ENCODE measurements around the gene BCAS1.

BCAS1 gene

DNA sequence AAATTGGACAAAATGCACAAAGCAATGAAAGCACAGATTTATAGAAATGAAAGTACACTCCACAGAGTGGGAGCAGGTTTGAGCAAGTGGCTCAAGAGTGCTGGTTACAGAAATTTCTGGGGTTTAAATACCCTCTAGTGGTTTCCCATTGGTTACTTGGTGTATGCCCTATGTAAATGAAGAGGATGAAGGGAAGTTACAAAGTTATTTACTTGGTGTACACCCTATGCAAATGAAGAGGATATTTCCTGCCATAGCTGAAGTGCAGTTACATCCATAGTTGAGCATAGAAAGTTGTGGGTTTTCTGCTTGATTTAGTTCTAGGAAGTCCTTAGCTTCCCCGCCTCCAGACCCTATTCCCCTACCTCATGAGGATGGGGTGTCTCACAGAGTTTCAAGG, 22.7 kb downstream of the BCAS1 start:
- TF ChIP-seq TEAD4 (IDR thresholded peaks at IDR 0.05): no peak
- TF ChIP-seq TCF12 (IDR thresholded peaks at IDR 0.05; ENCODE audit: low read depth): no peak
- no peak for TF ChIP-seq TAF1 (IDR thresholded peaks at IDR 0.05; ENCODE audit: low read depth)
- TF ChIP-seq FOXM1 (IDR thresholded peaks at IDR 0.05; ENCODE audit: borderline replicate concordance, low read depth): no peak

DNA sequence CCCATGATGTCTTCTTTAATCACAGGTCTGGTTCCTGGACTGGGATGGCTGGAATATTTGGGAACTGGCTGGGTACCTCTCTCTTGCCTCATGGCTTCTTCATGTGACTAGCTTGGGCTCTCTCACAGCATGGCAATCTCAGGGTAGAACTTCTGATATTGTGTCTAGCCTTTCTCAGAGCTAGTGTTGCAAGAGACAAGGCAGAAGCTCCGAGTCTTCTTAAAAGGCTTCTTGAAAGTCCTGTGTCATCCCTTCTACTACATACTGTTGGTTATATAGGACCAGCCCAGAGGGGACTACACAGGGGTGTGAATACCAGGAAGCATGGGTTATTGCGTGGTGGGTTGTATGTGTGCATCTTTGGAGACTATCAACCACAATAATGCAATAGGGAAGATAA, 23.3 kb downstream of the BCAS1 start:
- TF ChIP-seq RAD21 (IDR thresholded peaks at IDR 0.05; ENCODE audit: low read depth) (no peak), NFIC (IDR thresholded peaks at IDR 0.05) (no peak), TCF12 (IDR thresholded peaks at IDR 0.05; ENCODE audit: low read depth) (no peak), TAF1 (IDR thresholded peaks at IDR 0.05; ENCODE audit: low read depth) (no peak), TEAD4 (IDR thresholded peaks at IDR 0.05) (no peak), CREB1 (IDR thresholded peaks at IDR 0.05; ENCODE audit: low read depth) (no peak), ZBTB7A (IDR thresholded peaks at IDR 0.05; ENCODE audit: low read depth) (no peak), YY1 (IDR thresholded peaks at IDR 0.05; ENCODE audit: low read depth) (no peak), CEBPB (IDR thresholded peaks at IDR 0.05) (no peak), FOXM1 (IDR thresholded peaks at IDR 0.05; ENCODE audit: borderline replicate concordance, low read depth) (no peak), EGR1 (IDR thresholded peaks at IDR 0.05) (no peak), EP300 (IDR thresholded peaks at IDR 0.05; ENCODE audit: borderline replicate concordance) (no peak)
- TF ChIP-seq, protein P1, sequence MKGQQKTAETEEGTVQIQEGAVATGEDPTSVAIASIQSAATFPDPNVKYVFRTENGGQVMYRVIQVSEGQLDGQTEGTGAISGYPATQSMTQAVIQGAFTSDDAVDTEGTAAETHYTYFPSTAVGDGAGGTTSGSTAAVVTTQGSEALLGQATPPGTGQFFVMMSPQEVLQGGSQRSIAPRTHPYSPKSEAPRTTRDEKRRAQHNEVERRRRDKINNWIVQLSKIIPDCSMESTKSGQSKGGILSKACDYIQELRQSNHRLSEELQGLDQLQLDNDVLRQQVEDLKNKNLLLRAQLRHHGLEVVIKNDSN (IDR thresholded peaks at IDR 0.05): no peak
- TF ChIP-seq, protein P2, sequence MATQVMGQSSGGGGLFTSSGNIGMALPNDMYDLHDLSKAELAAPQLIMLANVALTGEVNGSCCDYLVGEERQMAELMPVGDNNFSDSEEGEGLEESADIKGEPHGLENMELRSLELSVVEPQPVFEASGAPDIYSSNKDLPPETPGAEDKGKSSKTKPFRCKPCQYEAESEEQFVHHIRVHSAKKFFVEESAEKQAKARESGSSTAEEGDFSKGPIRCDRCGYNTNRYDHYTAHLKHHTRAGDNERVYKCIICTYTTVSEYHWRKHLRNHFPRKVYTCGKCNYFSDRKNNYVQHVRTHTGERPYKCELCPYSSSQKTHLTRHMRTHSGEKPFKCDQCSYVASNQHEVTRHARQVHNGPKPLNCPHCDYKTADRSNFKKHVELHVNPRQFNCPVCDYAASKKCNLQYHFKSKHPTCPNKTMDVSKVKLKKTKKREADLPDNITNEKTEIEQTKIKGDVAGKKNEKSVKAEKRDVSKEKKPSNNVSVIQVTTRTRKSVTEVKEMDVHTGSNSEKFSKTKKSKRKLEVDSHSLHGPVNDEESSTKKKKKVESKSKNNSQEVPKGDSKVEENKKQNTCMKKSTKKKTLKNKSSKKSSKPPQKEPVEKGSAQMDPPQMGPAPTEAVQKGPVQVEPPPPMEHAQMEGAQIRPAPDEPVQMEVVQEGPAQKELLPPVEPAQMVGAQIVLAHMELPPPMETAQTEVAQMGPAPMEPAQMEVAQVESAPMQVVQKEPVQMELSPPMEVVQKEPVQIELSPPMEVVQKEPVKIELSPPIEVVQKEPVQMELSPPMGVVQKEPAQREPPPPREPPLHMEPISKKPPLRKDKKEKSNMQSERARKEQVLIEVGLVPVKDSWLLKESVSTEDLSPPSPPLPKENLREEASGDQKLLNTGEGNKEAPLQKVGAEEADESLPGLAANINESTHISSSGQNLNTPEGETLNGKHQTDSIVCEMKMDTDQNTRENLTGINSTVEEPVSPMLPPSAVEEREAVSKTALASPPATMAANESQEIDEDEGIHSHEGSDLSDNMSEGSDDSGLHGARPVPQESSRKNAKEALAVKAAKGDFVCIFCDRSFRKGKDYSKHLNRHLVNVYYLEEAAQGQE (IDR thresholded peaks at IDR 0.05; ENCODE audit: low read depth): no peak
- TF ChIP-seq, protein P3, sequence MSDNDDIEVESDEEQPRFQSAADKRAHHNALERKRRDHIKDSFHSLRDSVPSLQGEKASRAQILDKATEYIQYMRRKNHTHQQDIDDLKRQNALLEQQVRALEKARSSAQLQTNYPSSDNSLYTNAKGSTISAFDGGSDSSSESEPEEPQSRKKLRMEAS (IDR thresholded peaks at IDR 0.05): no peak

DNA sequence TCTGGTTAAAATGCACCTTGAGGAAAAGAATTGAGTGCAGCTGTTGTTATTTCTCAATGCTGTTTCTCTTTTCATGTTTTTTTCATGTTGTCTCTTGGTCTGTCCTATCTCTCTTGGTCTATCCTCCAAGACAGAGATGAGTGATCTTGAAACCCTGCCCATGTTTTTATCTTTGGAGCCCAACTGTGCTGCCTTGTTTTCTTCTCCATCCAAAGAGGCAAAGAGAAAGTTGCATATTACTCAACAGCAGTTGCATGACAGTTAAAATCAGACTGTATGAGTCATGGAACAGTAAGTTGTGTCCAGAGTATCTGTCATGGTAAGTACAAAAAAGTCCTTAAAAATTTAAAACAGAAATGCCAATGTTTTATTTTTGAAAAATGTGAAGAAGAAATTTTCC, 26.2 kb downstream of the BCAS1 start:
- TF ChIP-seq NFIC (IDR thresholded peaks at IDR 0.05) (no peak), CEBPB (IDR thresholded peaks at IDR 0.05) (no peak), TAF1 (IDR thresholded peaks at IDR 0.05; ENCODE audit: low read depth) (no peak), TEAD4 (IDR thresholded peaks at IDR 0.05) (no peak)
- TF ChIP-seq, protein P3 (IDR thresholded peaks at IDR 0.05): no peak
- TF ChIP-seq, protein P1 (IDR thresholded peaks at IDR 0.05): no peak

DNA sequence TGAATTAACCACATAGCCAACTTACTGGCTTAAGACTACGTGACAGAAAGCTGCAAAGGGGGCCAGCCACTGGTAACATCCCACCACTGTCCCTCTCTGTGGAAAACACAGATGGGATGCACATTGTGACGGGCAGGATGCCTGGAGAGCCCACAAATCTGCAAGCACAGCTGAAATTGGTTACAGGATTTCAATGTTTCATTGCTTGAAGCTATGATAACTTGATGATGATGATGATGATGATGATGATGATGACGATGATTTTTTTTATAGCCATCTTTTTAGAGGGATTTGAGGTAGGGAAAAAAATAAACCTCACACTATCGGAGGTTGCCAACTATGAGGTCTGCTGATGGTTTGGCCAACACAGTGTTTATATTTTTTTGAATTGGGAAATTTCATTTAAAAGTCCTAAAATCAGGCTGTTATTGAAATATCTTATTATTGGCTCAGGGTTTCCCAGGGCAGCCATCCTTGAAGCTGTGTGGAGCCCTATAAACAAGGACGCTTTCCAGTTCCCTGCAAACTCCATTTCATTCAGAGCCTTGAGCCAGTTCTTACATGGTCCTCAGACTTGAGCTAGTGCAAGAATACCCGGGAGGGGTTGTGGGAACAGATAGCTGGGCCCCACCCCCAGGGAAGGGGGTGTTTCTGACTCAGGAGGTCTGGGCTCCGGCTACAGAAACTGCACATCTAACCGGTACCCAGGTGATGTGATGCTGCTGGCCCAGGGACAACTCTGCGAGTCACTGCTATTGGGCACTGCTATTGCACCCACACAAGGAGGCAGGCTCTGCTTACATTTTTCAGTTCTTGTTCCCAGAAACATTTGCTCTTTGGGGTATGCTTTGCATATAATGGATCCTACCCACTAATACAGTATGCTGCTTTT, 27.1 kb downstream of the BCAS1 start:
- no peak for TF ChIP-seq EGR1 (IDR thresholded peaks at IDR 0.05)
- TF ChIP-seq TEAD4 (IDR thresholded peaks at IDR 0.05): no peak

DNA sequence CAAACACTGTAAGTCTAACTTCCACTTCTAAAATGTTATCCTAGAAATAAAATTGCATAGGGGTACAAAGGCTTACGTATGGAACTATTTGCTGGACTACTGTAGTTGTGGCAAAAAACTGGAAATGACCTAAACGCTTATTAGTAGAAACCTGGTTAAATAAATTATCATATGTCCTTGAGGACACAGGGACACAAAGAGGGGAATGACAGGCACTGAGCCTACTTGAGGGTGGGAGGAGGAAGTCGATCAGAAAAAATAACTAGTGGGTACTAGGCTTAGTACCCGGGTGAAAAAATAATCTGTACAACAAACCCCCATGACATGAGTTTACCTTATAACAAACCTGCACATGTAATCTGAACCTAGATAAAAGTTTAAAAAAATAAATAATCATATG, 28.4 kb downstream of the BCAS1 start:
- TF ChIP-seq, protein P1 (IDR thresholded peaks at IDR 0.05): no peak
- TF ChIP-seq ZBTB7A (IDR thresholded peaks at IDR 0.05; ENCODE audit: low read depth): no peak
- TF ChIP-seq, protein P2 (IDR thresholded peaks at IDR 0.05; ENCODE audit: low read depth): no peak
- no peak for TF ChIP-seq YY1 (IDR thresholded peaks at IDR 0.05; ENCODE audit: low read depth)
- TF ChIP-seq NFIC (IDR thresholded peaks at IDR 0.05): no peak
- TF ChIP-seq CEBPB (IDR thresholded peaks at IDR 0.05): no peak
- TF ChIP-seq EP300 (IDR thresholded peaks at IDR 0.05; ENCODE audit: borderline replicate concordance): no peak
- no peak for TF ChIP-seq TAF1 (IDR thresholded peaks at IDR 0.05; ENCODE audit: low read depth)
- no peak for TF ChIP-seq TCF12 (IDR thresholded peaks at IDR 0.05; ENCODE audit: low read depth)
- TF ChIP-seq, protein P3 (IDR thresholded peaks at IDR 0.05): no peak
- TF ChIP-seq CREB1 (IDR thresholded peaks at IDR 0.05; ENCODE audit: low read depth): no peak
- TF ChIP-seq TEAD4 (IDR thresholded peaks at IDR 0.05): no peak
- TF ChIP-seq RAD21 (IDR thresholded peaks at IDR 0.05; ENCODE audit: low read depth): no peak
- no peak for TF ChIP-seq EGR1 (IDR thresholded peaks at IDR 0.05)
- TF ChIP-seq FOXM1 (IDR thresholded peaks at IDR 0.05; ENCODE audit: borderline replicate concordance, low read depth): no peak
